Endodermal cell (in vitro differentiated cells): ENCODE results near the gene STC2. TPM values are rescaled to one million over a fixed set of nuclear protein-coding genes. Genes with fewer than 3 reads are reported as not detected.
A peak's percentile ranks its signal among the peaks of the same experiment; 100 is the strongest.

Experiments used
- DNase-seq: peaks from one replicate; pipeline ENCODE4 v3.0.0-alpha.2; 2017
- H3K27ac ChIP-seq: 2 replicates; pipeline ENCODE4 v1.5.1; 2013; ENCODE audit warnings: mild to moderate bottlenecking, low read depth, low read length, moderate library complexity
- H3K27me3 ChIP-seq: 2 replicates; pipeline ENCODE4 v1.6.1; 2013; ENCODE audit warnings: mild to moderate bottlenecking, low read length, moderate library complexity; ENCODE audit not compliant: insufficient read depth, control insufficient read depth, poor library complexity, severe bottlenecking
- H3K36me3 ChIP-seq: 2 replicates; pipeline ENCODE4 v1.7.0; 2013; ENCODE audit warnings: mild to moderate bottlenecking, low read length, moderate library complexity; ENCODE audit not compliant: control insufficient read depth, insufficient read depth
- H3K4me1 ChIP-seq: one replicate; pipeline ENCODE4 v1.7.0; 2013; ENCODE audit warnings: low read length; ENCODE audit not compliant: control insufficient read depth, insufficient read depth
- H3K4me3 ChIP-seq: 2 replicates; pipeline ENCODE4 v1.5.1; 2013; ENCODE audit warnings: mild to moderate bottlenecking, low read length, moderate library complexity
- H3K9ac ChIP-seq: 2 replicates; pipeline ENCODE4 v1.6.1; 2013; ENCODE audit warnings: mild to moderate bottlenecking, low read length, moderate library complexity; ENCODE audit not compliant: poor library complexity, severe bottlenecking; ENCODE audit errors: extremely low read depth
- H3K9me3 ChIP-seq: 2 replicates; pipeline ENCODE4 v1.6.1; 2013; ENCODE audit warnings: mild to moderate bottlenecking, low read length, moderate library complexity; ENCODE audit not compliant: control insufficient read depth
- H3K27ac Mint-ChIP-seq: 2 replicates; pipeline ENCODE4 v1.8.0; 2020; ENCODE audit warnings: mixed read lengths
- H3K27me3 Mint-ChIP-seq: 2 replicates; pipeline ENCODE4 v1.8.0; 2021; ENCODE audit warnings: mild to moderate bottlenecking, mixed read lengths; ENCODE audit not compliant: insufficient read depth
- H3K36me3 Mint-ChIP-seq: 2 replicates; pipeline ENCODE4 v1.8.0; 2020; ENCODE audit warnings: low read depth, mixed read lengths
- H3K4me1 Mint-ChIP-seq: 2 replicates; pipeline ENCODE4 v1.8.0; 2020; ENCODE audit warnings: mixed read lengths
- H3K4me3 Mint-ChIP-seq: 2 replicates; pipeline ENCODE4 v1.8.0; 2020; ENCODE audit warnings: mild to moderate bottlenecking, moderate library complexity, mixed read lengths
- H3K9me3 Mint-ChIP-seq: 2 replicates; pipeline ENCODE4 v1.8.0; 2020; ENCODE audit warnings: mild to moderate bottlenecking, mixed read lengths
- CTCF ChIP-seq: fragments of 200-600 bp; sonication (generic); conservative IDR thresholded peaks from 2 replicates; pipeline ENCODE4 v1.5.0; 2021; ENCODE audit warnings: antibody characterized with exemption, mild to moderate bottlenecking
- WGBS, 2 experiments: methylation state at CpG; one replicate each; pipeline versions ENCODE4 v1.1.5 to v1.1.7; 2013; ENCODE audit warnings: missing lambda C conversion rate in 2 of 2, mixed read lengths in 1 of 2; ENCODE audit not compliant: insufficient coverage in 1 of 2, insufficient read length in 1 of 2; 5-methylcytosine and 5-hydroxymethylcytosine counted together
- total RNA-seq, 2 donors: library from RNA; stranded (reverse); fragmentation: NEBNext Ultra II Directional in 1 of 2; extraction: Animal tissue kit (Norgen Biotek cat#: 25700) in 1 of 2; gene quantifications; 2 replicates in 1 of 2; 3 replicates in 1 of 2; pipeline ENCODE4 v1.2.1, GENCODE V29; 2021

The STC2 gene
- total RNA-seq, 2 donors from 2014 or later, result 4.6 to 4.8 TPM

- 77 to 85% methylated on average over 10 of the region's 10 CpGs for WGBS, 2 experiments
- no peak overlapping the region for H3K27ac ChIP-seq
- peaks cover 12% of the 10 kb centered on the region for H3K4me1 ChIP-seq
- peaks cover 2% of the 10 kb centered on the region for H3K9me3 Mint-ChIP-seq
- H3K36me3 ChIP-seq, result no peaks in the 10 kb centered on the region
- H3K4me1 Mint-ChIP-seq, result peaks cover 18% of the 10 kb centered on the region
- H3K9ac ChIP-seq, result no peak overlapping the region
- H3K27ac Mint-ChIP-seq, result no peak overlapping the region
- H3K27me3 Mint-ChIP-seq, result peaks cover 39% of the 10 kb centered on the region
- H3K9me3 ChIP-seq, result no peaks in the 10 kb centered on the region
- no peak for TF ChIP-seq CTCF
- no peak for DNase-seq
- no peaks in the 10 kb centered on the region for H3K36me3 Mint-ChIP-seq
- peaks cover 4% of the 10 kb centered on the region for H3K27me3 ChIP-seq
- H3K4me3 Mint-ChIP-seq, result no peak overlapping the region
- no peak overlapping the region for H3K4me3 ChIP-seq
Observed at GRCh38 chr5:173294673-173295320, 33.4 kb downstream of the STC2 start.

- no peak overlapping the region for H3K27ac Mint-ChIP-seq
- Histone ChIP-seq H3K4me1 (peaks cover 12% of the 10 kb centered on the region), H3K27me3 (peaks cover 4% of the 10 kb centered on the region), H3K36me3 (no peaks in the 10 kb centered on the region), H3K4me3 (no peak overlapping the region), H3K9me3 (no peaks in the 10 kb centered on the region), H3K9ac (no peak overlapping the region), H3K27ac (no peak overlapping the region)
- peaks cover 40% of the 10 kb centered on the region for H3K27me3 Mint-ChIP-seq
- H3K4me3 Mint-ChIP-seq, result no peak overlapping the region
- peaks cover 2% of the 10 kb centered on the region for H3K9me3 Mint-ChIP-seq
- 27 to 28% methylated on average over 33 to 37 of the region's 37 CpGs for WGBS, 2 experiments
- DNase-seq, result peak; percentile 94
- no peaks in the 10 kb centered on the region for H3K36me3 Mint-ChIP-seq
- peak; percentile 95 for TF ChIP-seq CTCF
- peaks cover 18% of the 10 kb centered on the region for H3K4me1 Mint-ChIP-seq
Observed at GRCh38 chr5:173293817-173294672, 34.2 kb downstream of the STC2 start.

- H3K9ac ChIP-seq, result no peak overlapping the region
- peaks cover 14% of the 10 kb centered on the region for H3K4me1 Mint-ChIP-seq
- H3K27me3 Mint-ChIP-seq, result peaks cover 53% of the 10 kb centered on the region
- peak; percentile 79 for DNase-seq
- H3K27ac ChIP-seq, result peak overlapping the region; percentile 75
- H3K4me3 Mint-ChIP-seq, result no peak overlapping the region
- no peak overlapping the region for H3K4me3 ChIP-seq
- no peaks in the 10 kb centered on the region for H3K9me3 ChIP-seq
- WGBS, 2 experiments, result 80 to 95% methylated on average over 6 to 9 of the region's 9 CpGs
- no peaks in the 10 kb centered on the region for H3K36me3 ChIP-seq
- peaks cover 7% of the 10 kb centered on the region for H3K27me3 ChIP-seq
- peaks cover 2% of the 10 kb centered on the region for H3K9me3 Mint-ChIP-seq
- H3K27ac Mint-ChIP-seq, result peak overlapping the region; percentile 36
- peaks cover 12% of the 10 kb centered on the region for H3K4me1 ChIP-seq
- no peaks in the 10 kb centered on the region for H3K36me3 Mint-ChIP-seq
- TF ChIP-seq CTCF, result no peak
Observed at GRCh38 chr5:173291722-173292658, 36.2 kb downstream of the STC2 start.
